Measurements from ENCODE around the gene CASZ1. TPM values are rescaled to one million over a fixed set of nuclear protein-coding genes. Genes with fewer than 3 reads are reported as not detected.

The CASZ1 gene
- total and polyA plus RNA-seq, 9 of the 15 experiments (the other 6 are each of a cell fraction or from before 2014, with no cell fraction given), result 0.01 to 4.0 (median 0.76) TPM; not detected in 1

- TF ChIP-seq MGA (IDR thresholded peaks at IDR 0.05) (peak; percentile 84), RB1 (IDR thresholded peaks at IDR 0.05; ENCODE audit: low read depth) (0 out of 2 replicates have a peak, but pooled peaks have one; percentile 15), U2AF2 (optimal IDR thresholded peaks at IDR 0.05; ENCODE audit: low read depth, low read length) (no peak), BCLAF1 (IDR thresholded peaks at IDR 0.05; ENCODE audit: borderline replicate concordance in 1 of 2, control insufficient read depth in 1 of 2, low read depth in 2 of 2, low read length in 1 of 2) (no peak), SMAD3 (CRISPR knock-in tag; conservative IDR thresholded peaks at IDR 0.05) (no peak), RBFOX2 (IDR thresholded peaks at IDR 0.05; ENCODE audit: low read depth, low read length) (0 out of 2 replicates have a peak, but pooled peaks have one; percentile 17), KAT8 (IDR thresholded peaks at IDR 0.05; ENCODE audit: low read depth) (no peak), CTCF (IDR thresholded peaks at IDR 0.05 in 2 of 3, conservative IDR thresholded peaks at IDR 0.05 in 1 of 3; ENCODE audit: insufficient read depth in 2 of 3, low read depth in 1 of 3, low read length in 3 of 3) (peak; percentile 54 to 66 (median 59))
These were observed 106.0 kb downstream of the CASZ1 start (continued) for GRCh38 chr1:10690484-10690883.
